Keratinocyte (primary cell): Measurements from ENCODE around the gene CD8A. TPM values are rescaled to one million over a fixed set of nuclear protein-coding genes. Genes with fewer than 3 reads are reported as not detected.

Experiments used
- DNase-seq: peaks from one replicate; pipeline ENCODE4 v3.0.0-alpha.2; 2011; ENCODE audit warnings: low read depth, missing footprints, low spot score
- FAIRE-seq: peaks from 2 replicates; lab custom pipeline; 2011; peaks lifted over from hg19 to GRCh38; lab: Jason Lieb, UNC
- H2AFZ ChIP-seq: 2 replicates; pipeline ENCODE4 v1.6.0; 2012; ENCODE audit warnings: low read length, control low read depth, inconsistent platforms; ENCODE audit not compliant: control insufficient read depth
- H3K27ac ChIP-seq: 2 replicates; pipeline ENCODE4 v1.5.1; 2011; ENCODE audit warnings: low read length; ENCODE audit not compliant: control insufficient read depth, insufficient read depth
- H3K27me3 ChIP-seq: 3 replicates; pipeline ENCODE4 v1.6.0; 2011; ENCODE audit warnings: low read length; ENCODE audit not compliant: control insufficient read depth, insufficient read depth; ENCODE audit errors: extremely low read depth
- H3K36me3 ChIP-seq, 2 experiments: 2 replicates in 1 of 2; 3 replicates in 1 of 2; pipeline ENCODE4 v1.5.1; 2011; ENCODE audit warnings: low read length in 2 of 2, mild to moderate bottlenecking in 1 of 2; ENCODE audit not compliant: control insufficient read depth in 2 of 2, insufficient read depth in 2 of 2; ENCODE audit errors: extremely low read depth in 1 of 2
- H3K4me1 ChIP-seq: 3 replicates; pipeline ENCODE4 v1.5.1; 2011; ENCODE audit warnings: low read length; ENCODE audit not compliant: control insufficient read depth, insufficient read depth; ENCODE audit errors: extremely low read depth
- H3K4me2 ChIP-seq: 3 replicates; pipeline ENCODE4 v1.6.0; 2011; ENCODE audit warnings: low read depth, low read length; ENCODE audit not compliant: control insufficient read depth, insufficient read depth; ENCODE audit errors: extremely low read depth
- H3K4me3 ChIP-seq, 3 experiments: fragments of 200-600 bp in 1 of 3; sonication (generic) in 1 of 3; 2 replicates in 2 of 3; 3 replicates in 1 of 3; pipeline ENCODE4 v1.5.1; 2011 to 2016; ENCODE audit warnings: low read length in 3 of 3, mild to moderate bottlenecking in 3 of 3, control low read depth in 2 of 3, inconsistent platforms in 1 of 3, low read depth in 1 of 3, mixed read lengths in 1 of 3, mixed run types in 1 of 3, moderate library complexity in 1 of 3; ENCODE audit not compliant: control insufficient read depth in 2 of 3, insufficient read depth in 2 of 3; ENCODE audit errors: extremely low read depth in 1 of 3
- H3K79me2 ChIP-seq: 2 replicates; pipeline ENCODE4 v1.6.0; 2012; ENCODE audit warnings: low read length; ENCODE audit not compliant: control insufficient read depth, insufficient read depth
- H3K9ac ChIP-seq: 3 replicates; pipeline ENCODE4 v1.6.0; 2011; ENCODE audit warnings: low read length; ENCODE audit not compliant: control insufficient read depth, insufficient read depth; ENCODE audit errors: extremely low read depth
- H3K9me1 ChIP-seq: 3 replicates; pipeline ENCODE4 v1.6.0; 2011; ENCODE audit warnings: low read length; ENCODE audit not compliant: control insufficient read depth, insufficient read depth; ENCODE audit errors: extremely low read depth
- H3K9me3 ChIP-seq: 2 replicates; pipeline ENCODE4 v1.5.1; 2012; ENCODE audit warnings: low read depth, low read length; ENCODE audit not compliant: control insufficient read depth
- H4K20me1 ChIP-seq: 3 replicates; pipeline ENCODE4 v1.6.0; 2011; ENCODE audit warnings: low read length; ENCODE audit not compliant: control insufficient read depth, insufficient read depth; ENCODE audit errors: extremely low read depth
- EZH2 ChIP-seq: IDR thresholded peaks from one replicate; pipeline ENCODE4 v1.6.1; 2012; ENCODE audit warnings: inconsistent platforms, mild to moderate bottlenecking, low read length, moderate library complexity
- dilution Hi-C: fragments of 300-500 bp; cut with MboI; formaldehyde crosslinking; loops from one replicate; pipeline ENCODE4 v1.7.0; 2020; ENCODE audit warnings: low sequenced_read_pairs; ENCODE audit not compliant: extremely low pct_ligation_motif_present
- polyA plus RNA-seq, 5 experiments: library from polyadenylated mRNA; depleted of rRNA in 3 of 5; stranded (reverse) in 3 of 5; stranded (forward) in 1 of 5; unstranded in 1 of 5; fragments of >200 nt; gene quantifications; 1 replicate in 1 of 5; 2 replicates in 3 of 5; 3 replicates in 1 of 5; pipeline versions ENCODE4 v1.2.1 to v1.2.3, GENCODE V29; 2011 to 2012; ENCODE audit warnings: missing spikeins in 2 of 5, low read depth in 1 of 5, low replicate concordance in 1 of 5
- TF ChIP-seq, protein P1 (sequence below), 3 experiments: IDR thresholded peaks in 1 of 3; conservative IDR thresholded peaks in 1 of 3; optimal IDR thresholded peaks in 1 of 3; 2 replicates in 2 of 3; 3 replicates in 1 of 3; pipeline versions ENCODE3 to v1.5.1; 2011; ENCODE audit warnings: low read length in 3 of 3, mild to moderate bottlenecking in 3 of 3, moderate library complexity in 2 of 3, control low read depth in 1 of 3, inconsistent platforms in 1 of 3; ENCODE audit not compliant: insufficient read depth in 2 of 3; ENCODE audit errors: extremely low read depth in 1 of 3

CD8A gene
- polyA plus RNA-seq, 1 donor (not counting 4 experiments of a cell fraction or from before 2014, with no cell fraction given): 0.10 TPM

DNA sequence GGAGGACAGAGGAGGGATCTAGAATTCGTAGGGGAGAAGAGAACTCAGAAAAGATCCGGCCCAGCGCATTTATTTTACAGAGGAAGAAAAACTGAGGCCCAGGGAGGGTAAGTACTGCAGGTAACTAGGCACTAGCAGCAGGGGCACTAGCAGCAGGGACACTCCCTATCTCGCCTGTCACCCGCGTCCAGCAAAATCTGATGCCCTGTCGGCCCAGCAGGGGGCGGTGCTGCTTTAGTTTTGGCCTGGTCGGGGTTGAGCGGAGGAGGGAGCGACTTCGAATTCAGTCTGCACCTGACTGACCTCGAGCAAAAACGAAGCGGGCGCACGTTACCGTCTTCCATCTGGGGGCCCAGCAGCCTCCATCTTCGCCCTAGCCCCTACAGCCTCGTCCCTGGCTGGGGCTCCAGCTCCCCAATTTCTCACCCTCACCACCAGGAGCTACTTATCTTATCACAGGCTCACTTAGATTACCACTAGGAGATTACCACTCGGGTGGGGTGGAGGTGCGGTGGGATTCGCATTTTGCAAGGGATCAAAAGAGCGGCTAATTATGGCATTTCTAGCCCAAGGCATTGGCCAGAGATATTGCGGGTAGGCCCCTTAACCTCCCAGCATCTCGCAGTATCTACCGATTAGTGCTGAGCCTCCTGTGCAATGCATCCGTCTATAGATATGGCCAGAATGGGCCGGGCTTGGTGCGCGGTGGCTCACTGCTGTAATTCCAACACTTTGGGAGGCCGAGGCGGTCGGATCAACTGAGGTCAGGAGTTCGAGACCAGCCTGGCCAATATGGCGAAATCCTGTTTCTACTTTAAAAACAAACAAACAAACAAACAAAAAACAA, 17.8 kb upstream of the CD8A start:
- peaks cover 14% of the 10 kb centered on the region for H3K27me3 ChIP-seq
- H3K79me2 ChIP-seq: no peaks in the 10 kb centered on the region
- TF ChIP-seq, protein P1, sequence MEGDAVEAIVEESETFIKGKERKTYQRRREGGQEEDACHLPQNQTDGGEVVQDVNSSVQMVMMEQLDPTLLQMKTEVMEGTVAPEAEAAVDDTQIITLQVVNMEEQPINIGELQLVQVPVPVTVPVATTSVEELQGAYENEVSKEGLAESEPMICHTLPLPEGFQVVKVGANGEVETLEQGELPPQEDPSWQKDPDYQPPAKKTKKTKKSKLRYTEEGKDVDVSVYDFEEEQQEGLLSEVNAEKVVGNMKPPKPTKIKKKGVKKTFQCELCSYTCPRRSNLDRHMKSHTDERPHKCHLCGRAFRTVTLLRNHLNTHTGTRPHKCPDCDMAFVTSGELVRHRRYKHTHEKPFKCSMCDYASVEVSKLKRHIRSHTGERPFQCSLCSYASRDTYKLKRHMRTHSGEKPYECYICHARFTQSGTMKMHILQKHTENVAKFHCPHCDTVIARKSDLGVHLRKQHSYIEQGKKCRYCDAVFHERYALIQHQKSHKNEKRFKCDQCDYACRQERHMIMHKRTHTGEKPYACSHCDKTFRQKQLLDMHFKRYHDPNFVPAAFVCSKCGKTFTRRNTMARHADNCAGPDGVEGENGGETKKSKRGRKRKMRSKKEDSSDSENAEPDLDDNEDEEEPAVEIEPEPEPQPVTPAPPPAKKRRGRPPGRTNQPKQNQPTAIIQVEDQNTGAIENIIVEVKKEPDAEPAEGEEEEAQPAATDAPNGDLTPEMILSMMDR (optimal IDR thresholded peaks at IDR 0.05 in 1 of 3, IDR thresholded peaks at IDR 0.05 in 1 of 3, conservative IDR thresholded peaks at IDR 0.05 in 1 of 3; ENCODE audit: extremely low read depth in 1 of 3, insufficient read depth in 2 of 3, low read length in 3 of 3): peak; percentile 85 to 99 (median 91)
- no peak for TF ChIP-seq EZH2
- peak; percentile 61 for FAIRE-seq
- H4K20me1 ChIP-seq: no peaks in the 10 kb centered on the region
- H2AFZ ChIP-seq: peak overlapping the region; percentile 85
- peak overlapping the region; percentile 70 for H3K4me2 ChIP-seq
- peak overlapping the region; percentile 65 for H3K9ac ChIP-seq
- peaks cover 5% of the 10 kb centered on the region for H3K4me1 ChIP-seq
- H3K4me3 ChIP-seq: peak overlapping the region; percentile 60 to 78 (median 61)
- DNase-seq: no peak
- H3K36me3 ChIP-seq: no peaks in the 10 kb centered on the region
- no peaks in the 10 kb centered on the region for H3K9me3 ChIP-seq
- no peak overlapping the region for H3K27ac ChIP-seq
- H3K9me1 ChIP-seq: no peaks in the 10 kb centered on the region
- dilution Hi-C loops: no loop called here

DNA sequence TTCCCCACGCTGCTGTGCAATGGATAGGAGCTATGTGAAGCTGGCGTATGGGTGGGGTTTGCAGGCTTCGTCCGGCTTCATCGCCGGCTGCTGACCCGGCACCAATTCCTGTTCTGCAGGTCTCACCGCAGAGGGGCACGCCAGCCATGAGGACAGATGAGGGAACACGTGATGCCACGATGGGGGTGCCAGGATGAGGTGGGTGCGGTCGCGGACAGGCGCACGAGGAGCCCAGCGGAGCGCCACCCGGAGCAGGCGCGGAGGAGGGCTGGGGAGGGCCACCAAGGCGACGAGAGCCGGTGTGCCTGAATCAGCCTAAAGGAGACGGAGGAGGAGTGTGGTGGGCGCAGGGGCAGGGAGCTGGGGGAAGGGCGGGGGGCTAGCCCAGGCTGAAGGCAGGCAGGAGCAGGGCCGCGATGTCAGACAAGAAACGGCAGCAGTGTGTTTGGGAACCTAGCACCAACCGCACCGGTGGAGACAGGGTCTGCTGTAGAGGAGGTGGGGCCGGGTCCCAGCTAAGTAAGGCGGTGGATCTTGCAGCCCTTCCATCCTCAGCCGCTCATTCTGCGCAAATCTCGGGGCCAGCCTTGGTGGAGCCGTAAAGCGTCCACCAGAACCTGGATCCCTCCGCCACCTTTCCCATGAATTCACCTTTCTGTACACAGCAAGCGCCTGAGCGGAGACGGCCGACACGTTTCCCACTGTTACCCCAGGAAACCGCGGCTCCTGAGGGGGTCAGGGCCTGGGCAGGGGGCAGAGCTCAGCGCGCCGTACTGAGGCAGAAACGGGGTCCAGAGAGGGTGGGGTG, 17.0 kb upstream of the CD8A start:
- Histone ChIP-seq H3K27me3 (peaks cover 14% of the 10 kb centered on the region), H4K20me1 (no peaks in the 10 kb centered on the region), H3K36me3 (no peaks in the 10 kb centered on the region), H2AFZ (peak overlapping the region; percentile 85), H3K27ac (no peak overlapping the region), H3K4me3 (peak overlapping the region; percentile 60 to 78 (median 61)), H3K9ac (peak overlapping the region; percentile 65), H3K79me2 (no peaks in the 10 kb centered on the region), H3K9me3 (no peaks in the 10 kb centered on the region), H3K4me1 (peaks cover 5% of the 10 kb centered on the region), H3K4me2 (peak overlapping the region; percentile 70), H3K9me1 (no peaks in the 10 kb centered on the region)
- DNase-seq: no peak
- no peak for FAIRE-seq
- dilution Hi-C loops: no loop called here
- TF ChIP-seq EZH2: no peak
- TF ChIP-seq, protein P1 (optimal IDR thresholded peaks at IDR 0.05 in 1 of 3, IDR thresholded peaks at IDR 0.05 in 1 of 3, conservative IDR thresholded peaks at IDR 0.05 in 1 of 3; ENCODE audit: extremely low read depth in 1 of 3, insufficient read depth in 2 of 3, low read length in 3 of 3): peak in 1 of 3 experiments; percentile 9
